ENCODE results near the gene MRPL1. TPM values are rescaled to one million over a fixed set of nuclear protein-coding genes. Genes with fewer than 3 reads are reported as not detected.

The MRPL1 gene
- total and polyA plus RNA-seq, 2 of the 13 experiments (the other 11 are each of a cell fraction or from before 2014, with no cell fraction given), result 23.3 to 61.5 TPM

DNA sequence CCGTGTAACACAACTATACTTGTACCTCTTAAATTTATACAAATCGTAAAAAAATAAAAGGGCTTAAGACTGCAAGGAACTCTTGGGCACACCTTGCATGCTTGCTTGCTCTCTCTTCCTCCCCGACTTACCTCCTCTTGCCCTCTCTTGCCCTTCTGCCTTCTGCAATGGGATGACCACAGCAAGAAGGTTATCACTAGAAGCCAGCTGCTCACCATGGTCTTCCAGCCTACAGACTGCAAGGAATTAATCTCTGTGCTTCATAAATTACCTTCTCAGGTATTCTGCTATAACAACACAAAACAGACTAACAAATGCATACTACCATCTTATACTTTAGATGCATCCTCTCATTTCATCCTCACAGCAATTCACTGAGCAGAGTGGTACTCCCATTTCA is 92.1 kb downstream of the MRPL1 start:
- no TSS peak for BruUV-seq (replicated peaks)
- no peak overlapping the region for H3K27ac ChIP-seq (ENCODE audit: extremely low read length, insufficient read depth, low read length)
- no peak overlapping the region for H2AFZ ChIP-seq (ENCODE audit: low read length)
- H3K9ac ChIP-seq (ENCODE audit: insufficient read depth, low read depth, low read length), result no peak overlapping the region
- ChIA-PET POLR2A (no interaction called here), CTCF (ENCODE audit: low intra/inter-chr PET ratio, low total read pairs) (no interaction called here)
- intact Hi-C loops (cut with micrococcal nuclease; ENCODE audit: unreplicated experiment) (loop anchor here (10.0 kb wide), 1 partner anchor 910 kb away; no protein-coding TSS in a partner anchor), in situ Hi-C loops (cut with HindIII; ENCODE audit: extremely low pct_ligation_motif_present, low pct_unique_long_range_greater_than_20kb) (loop anchor here (10.0 to 25.0 kb wide), 2 partner anchors 570 to 908 kb away; no protein-coding TSS in a partner anchor)
- no peak for ATAC-seq
- TF ChIP-seq ZFP36L2 (CRISPR knock-in tag; IDR thresholded peaks at IDR 0.05) (no peak), ZNF768 (CRISPR knock-in tag; IDR thresholded peaks at IDR 0.05) (no peak), ZNF766 (CRISPR knock-in tag; IDR thresholded peaks at IDR 0.05; ENCODE audit: borderline replicate concordance) (no peak), TBX2 (CRISPR knock-in tag; IDR thresholded peaks at IDR 0.05; ENCODE audit: borderline replicate concordance) (no peak), KMT2B (CRISPR knock-in tag; IDR thresholded peaks at IDR 0.05) (no peak), ZNF282 (IDR thresholded peaks at IDR 0.05; ENCODE audit: partially characterized antibody) (no peak), ZNF317 (CRISPR knock-in tag; IDR thresholded peaks at IDR 0.05) (no peak), ZFP41 (CRISPR knock-in tag; IDR thresholded peaks at IDR 0.05; ENCODE audit: borderline replicate concordance) (no peak), ZNF775 (CRISPR knock-in tag; IDR thresholded peaks at IDR 0.05; ENCODE audit: borderline replicate concordance) (no peak), HOXA5 (CRISPR knock-in tag; IDR thresholded peaks at IDR 0.05) (no peak)
- TF ChIP-seq, protein P1, sequence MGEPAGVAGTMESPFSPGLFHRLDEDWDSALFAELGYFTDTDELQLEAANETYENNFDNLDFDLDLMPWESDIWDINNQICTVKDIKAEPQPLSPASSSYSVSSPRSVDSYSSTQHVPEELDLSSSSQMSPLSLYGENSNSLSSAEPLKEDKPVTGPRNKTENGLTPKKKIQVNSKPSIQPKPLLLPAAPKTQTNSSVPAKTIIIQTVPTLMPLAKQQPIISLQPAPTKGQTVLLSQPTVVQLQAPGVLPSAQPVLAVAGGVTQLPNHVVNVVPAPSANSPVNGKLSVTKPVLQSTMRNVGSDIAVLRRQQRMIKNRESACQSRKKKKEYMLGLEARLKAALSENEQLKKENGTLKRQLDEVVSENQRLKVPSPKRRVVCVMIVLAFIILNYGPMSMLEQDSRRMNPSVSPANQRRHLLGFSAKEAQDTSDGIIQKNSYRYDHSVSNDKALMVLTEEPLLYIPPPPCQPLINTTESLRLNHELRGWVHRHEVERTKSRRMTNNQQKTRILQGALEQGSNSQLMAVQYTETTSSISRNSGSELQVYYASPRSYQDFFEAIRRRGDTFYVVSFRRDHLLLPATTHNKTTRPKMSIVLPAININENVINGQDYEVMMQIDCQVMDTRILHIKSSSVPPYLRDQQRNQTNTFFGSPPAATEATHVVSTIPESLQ (CRISPR knock-in tag; conservative IDR thresholded peaks at IDR 0.05), result no peak
- TF ChIP-seq, protein P2, sequence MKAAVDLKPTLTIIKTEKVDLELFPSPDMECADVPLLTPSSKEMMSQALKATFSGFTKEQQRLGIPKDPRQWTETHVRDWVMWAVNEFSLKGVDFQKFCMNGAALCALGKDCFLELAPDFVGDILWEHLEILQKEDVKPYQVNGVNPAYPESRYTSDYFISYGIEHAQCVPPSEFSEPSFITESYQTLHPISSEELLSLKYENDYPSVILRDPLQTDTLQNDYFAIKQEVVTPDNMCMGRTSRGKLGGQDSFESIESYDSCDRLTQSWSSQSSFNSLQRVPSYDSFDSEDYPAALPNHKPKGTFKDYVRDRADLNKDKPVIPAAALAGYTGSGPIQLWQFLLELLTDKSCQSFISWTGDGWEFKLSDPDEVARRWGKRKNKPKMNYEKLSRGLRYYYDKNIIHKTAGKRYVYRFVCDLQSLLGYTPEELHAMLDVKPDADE (CRISPR knock-in tag; IDR thresholded peaks at IDR 0.05), result no peak
- TF ChIP-seq, protein P3, sequence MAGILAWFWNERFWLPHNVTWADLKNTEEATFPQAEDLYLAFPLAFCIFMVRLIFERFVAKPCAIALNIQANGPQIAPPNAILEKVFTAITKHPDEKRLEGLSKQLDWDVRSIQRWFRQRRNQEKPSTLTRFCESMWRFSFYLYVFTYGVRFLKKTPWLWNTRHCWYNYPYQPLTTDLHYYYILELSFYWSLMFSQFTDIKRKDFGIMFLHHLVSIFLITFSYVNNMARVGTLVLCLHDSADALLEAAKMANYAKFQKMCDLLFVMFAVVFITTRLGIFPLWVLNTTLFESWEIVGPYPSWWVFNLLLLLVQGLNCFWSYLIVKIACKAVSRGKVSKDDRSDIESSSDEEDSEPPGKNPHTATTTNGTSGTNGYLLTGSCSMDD (CRISPR knock-in tag; IDR thresholded peaks at IDR 0.05), result no peak
- TF ChIP-seq, protein P4, sequence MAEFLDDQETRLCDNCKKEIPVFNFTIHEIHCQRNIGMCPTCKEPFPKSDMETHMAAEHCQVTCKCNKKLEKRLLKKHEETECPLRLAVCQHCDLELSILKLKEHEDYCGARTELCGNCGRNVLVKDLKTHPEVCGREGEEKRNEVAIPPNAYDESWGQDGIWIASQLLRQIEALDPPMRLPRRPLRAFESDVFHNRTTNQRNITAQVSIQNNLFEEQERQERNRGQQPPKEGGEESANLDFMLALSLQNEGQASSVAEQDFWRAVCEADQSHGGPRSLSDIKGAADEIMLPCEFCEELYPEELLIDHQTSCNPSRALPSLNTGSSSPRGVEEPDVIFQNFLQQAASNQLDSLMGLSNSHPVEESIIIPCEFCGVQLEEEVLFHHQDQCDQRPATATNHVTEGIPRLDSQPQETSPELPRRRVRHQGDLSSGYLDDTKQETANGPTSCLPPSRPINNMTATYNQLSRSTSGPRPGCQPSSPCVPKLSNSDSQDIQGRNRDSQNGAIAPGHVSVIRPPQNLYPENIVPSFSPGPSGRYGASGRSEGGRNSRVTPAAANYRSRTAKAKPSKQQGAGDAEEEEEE (CRISPR knock-in tag; IDR thresholded peaks at IDR 0.05; ENCODE audit: borderline replicate concordance), result no peak
- TF ChIP-seq, protein P5, sequence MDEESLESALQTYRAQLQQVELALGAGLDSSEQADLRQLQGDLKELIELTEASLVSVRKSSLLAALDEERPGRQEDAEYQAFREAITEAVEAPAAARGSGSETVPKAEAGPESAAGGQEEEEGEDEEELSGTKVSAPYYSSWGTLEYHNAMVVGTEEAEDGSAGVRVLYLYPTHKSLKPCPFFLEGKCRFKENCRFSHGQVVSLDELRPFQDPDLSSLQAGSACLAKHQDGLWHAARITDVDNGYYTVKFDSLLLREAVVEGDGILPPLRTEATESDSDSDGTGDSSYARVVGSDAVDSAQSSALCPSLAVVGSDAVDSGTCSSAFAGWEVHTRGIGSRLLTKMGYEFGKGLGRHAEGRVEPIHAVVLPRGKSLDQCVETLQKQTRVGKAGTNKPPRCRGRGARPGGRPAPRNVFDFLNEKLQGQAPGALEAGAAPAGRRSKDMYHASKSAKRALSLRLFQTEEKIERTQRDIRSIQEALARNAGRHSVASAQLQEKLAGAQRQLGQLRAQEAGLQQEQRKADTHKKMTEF (CRISPR knock-in tag; IDR thresholded peaks at IDR 0.05), result no peak
- TF ChIP-seq, protein P6, sequence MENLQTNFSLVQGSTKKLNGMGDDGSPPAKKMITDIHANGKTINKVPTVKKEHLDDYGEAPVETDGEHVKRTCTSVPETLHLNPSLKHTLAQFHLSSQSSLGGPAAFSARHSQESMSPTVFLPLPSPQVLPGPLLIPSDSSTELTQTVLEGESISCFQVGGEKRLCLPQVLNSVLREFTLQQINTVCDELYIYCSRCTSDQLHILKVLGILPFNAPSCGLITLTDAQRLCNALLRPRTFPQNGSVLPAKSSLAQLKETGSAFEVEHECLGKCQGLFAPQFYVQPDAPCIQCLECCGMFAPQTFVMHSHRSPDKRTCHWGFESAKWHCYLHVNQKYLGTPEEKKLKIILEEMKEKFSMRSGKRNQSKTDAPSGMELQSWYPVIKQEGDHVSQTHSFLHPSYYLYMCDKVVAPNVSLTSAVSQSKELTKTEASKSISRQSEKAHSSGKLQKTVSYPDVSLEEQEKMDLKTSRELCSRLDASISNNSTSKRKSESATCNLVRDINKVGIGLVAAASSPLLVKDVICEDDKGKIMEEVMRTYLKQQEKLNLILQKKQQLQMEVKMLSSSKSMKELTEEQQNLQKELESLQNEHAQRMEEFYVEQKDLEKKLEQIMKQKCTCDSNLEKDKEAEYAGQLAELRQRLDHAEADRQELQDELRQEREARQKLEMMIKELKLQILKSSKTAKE (CRISPR knock-in tag; IDR thresholded peaks at IDR 0.05; ENCODE audit: borderline replicate concordance), result no peak
- H3K9me3 ChIP-seq (ENCODE audit: low read length), result no peaks in the 10 kb centered on the region
- no peak overlapping the region for H3K4me3 ChIP-seq (replicated peaks in 1 of 3; ENCODE audit: insufficient read depth in 1 of 3, low read depth in 2 of 3, low read length in 3 of 3)
- no peaks in the 10 kb centered on the region for H3K27me3 ChIP-seq (ENCODE audit: control insufficient read depth in 1 of 2, insufficient read depth in 2 of 2, low read length in 2 of 2)
- DNase-seq (ENCODE audit: low spot score), result no peak
- no peaks in the 10 kb centered on the region for H4K20me1 ChIP-seq (ENCODE audit: insufficient read depth, low read length)
- no peaks in the 10 kb centered on the region for H3K4me1 ChIP-seq (ENCODE audit: insufficient read depth, low read length)
- H3K4me2 ChIP-seq (ENCODE audit: low read depth, low read length), result no peak overlapping the region
- H3K79me2 ChIP-seq (ENCODE audit: insufficient read depth, low read length), result no peaks in the 10 kb centered on the region
- H3K36me3 ChIP-seq (replicated peaks in 1 of 2; ENCODE audit: control insufficient read depth in 1 of 2, insufficient read depth in 2 of 2, low read length in 2 of 2), result peaks cover 4 to 14% of the 10 kb centered on the region in 2 experiments
- FAIRE-seq, result no peak
- 94% methylated on average over 3 of the region's 3 CpGs for WGBS (ENCODE audit: low lambda C conversion rate)
